ENCODE data around the gene HEATR5A.
"Not testable (repeated sequence)": the region's sequence is repeated elsewhere in the genome, so short reads cannot be mapped to it uniquely, and the experiment has no call there.

Gene HEATR5A

DNA sequence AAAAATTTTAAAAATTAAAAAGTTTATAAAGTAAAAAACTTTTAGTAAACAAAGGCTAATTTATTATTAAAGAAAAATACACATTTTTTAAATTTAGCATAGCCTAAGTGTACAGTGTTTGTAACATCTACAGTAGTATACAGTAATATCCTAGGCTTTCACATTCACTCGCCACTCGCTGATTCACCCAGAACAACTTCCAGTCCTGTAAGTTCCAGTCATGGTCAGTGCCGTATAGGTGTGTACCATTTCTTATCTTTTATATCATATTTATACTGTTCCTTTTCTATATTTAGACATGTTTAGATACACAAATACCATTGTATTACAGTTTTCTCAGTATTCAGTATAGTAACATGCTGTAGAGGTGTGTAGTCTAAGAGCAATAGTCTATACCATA is 28.9 kb downstream of the HEATR5A start:
- no peak for DNase-seq
- no peaks in the 10 kb centered on the region for H3K9me3 ChIP-seq (ENCODE audit: control insufficient read depth, low read length)
- no peaks in the 10 kb centered on the region for H3K27me3 ChIP-seq (replicated peaks; ENCODE audit: control insufficient read depth, insufficient read depth, low read length, poor library complexity, severe bottlenecking)
- no peak overlapping the region for H3K4me3 ChIP-seq (ENCODE audit: insufficient read depth, low read depth, low read length, poor library complexity, severe bottlenecking)
- H3K27ac ChIP-seq (ENCODE audit: insufficient read depth, low read length, poor library complexity, severe bottlenecking): no peak overlapping the region
- no peaks in the 10 kb centered on the region for H3K4me1 ChIP-seq (ENCODE audit: control insufficient read depth, insufficient read depth, low read length, poor library complexity, severe bottlenecking)
- H3K36me3 ChIP-seq (ENCODE audit: control insufficient read depth, insufficient read depth, low read length): peaks cover 2% of the 10 kb centered on the region

- Histone ChIP-seq H3K9me3 (ENCODE audit: control insufficient read depth, low read length) (no peaks in the 10 kb centered on the region), H3K36me3 (ENCODE audit: control insufficient read depth, insufficient read depth, low read length) (peaks cover 4% of the 10 kb centered on the region), H3K27ac (ENCODE audit: insufficient read depth, low read length, poor library complexity, severe bottlenecking) (no peak overlapping the region), H3K27me3 (replicated peaks; ENCODE audit: control insufficient read depth, insufficient read depth, low read length, poor library complexity, severe bottlenecking) (no peaks in the 10 kb centered on the region), H3K4me1 (ENCODE audit: control insufficient read depth, insufficient read depth, low read length, poor library complexity, severe bottlenecking) (no peaks in the 10 kb centered on the region), H3K4me3 (ENCODE audit: insufficient read depth, low read depth, low read length, poor library complexity, severe bottlenecking) (no peak overlapping the region)
- DNase-seq: no peak
These were observed 30.4 kb downstream of the HEATR5A start for GRCh38 chr14:31389946-31390345.

GRCh38 chr14:31388687-31389413 is 31.5 kb downstream of the HEATR5A start:
- H3K9me3 ChIP-seq (ENCODE audit: control insufficient read depth, low read length): no peaks in the 10 kb centered on the region
- H3K27ac ChIP-seq (ENCODE audit: insufficient read depth, low read length, poor library complexity, severe bottlenecking): no peak overlapping the region
- no peak for DNase-seq
- H3K27me3 ChIP-seq (replicated peaks; ENCODE audit: control insufficient read depth, insufficient read depth, low read length, poor library complexity, severe bottlenecking): no peaks in the 10 kb centered on the region
- H3K4me3 ChIP-seq (ENCODE audit: insufficient read depth, low read depth, low read length, poor library complexity, severe bottlenecking): no peak overlapping the region
- no peaks in the 10 kb centered on the region for H3K4me1 ChIP-seq (ENCODE audit: control insufficient read depth, insufficient read depth, low read length, poor library complexity, severe bottlenecking)
- peaks cover 4% of the 10 kb centered on the region for H3K36me3 ChIP-seq (ENCODE audit: control insufficient read depth, insufficient read depth, low read length)

GRCh38 chr14:31387091-31387490 is 33.3 kb downstream of the HEATR5A start:
- Histone ChIP-seq H3K4me1 (ENCODE audit: control insufficient read depth, insufficient read depth, low read length, poor library complexity, severe bottlenecking) (no peaks in the 10 kb centered on the region), H3K4me3 (ENCODE audit: insufficient read depth, low read depth, low read length, poor library complexity, severe bottlenecking) (no peak overlapping the region), H3K27me3 (replicated peaks; ENCODE audit: control insufficient read depth, insufficient read depth, low read length, poor library complexity, severe bottlenecking) (no peaks in the 10 kb centered on the region), H3K36me3 (ENCODE audit: control insufficient read depth, insufficient read depth, low read length) (peaks cover 4% of the 10 kb centered on the region), H3K9me3 (ENCODE audit: control insufficient read depth, low read length) (no peaks in the 10 kb centered on the region), H3K27ac (ENCODE audit: insufficient read depth, low read length, poor library complexity, severe bottlenecking) (no peak overlapping the region)
- DNase-seq: no peak

DNA sequence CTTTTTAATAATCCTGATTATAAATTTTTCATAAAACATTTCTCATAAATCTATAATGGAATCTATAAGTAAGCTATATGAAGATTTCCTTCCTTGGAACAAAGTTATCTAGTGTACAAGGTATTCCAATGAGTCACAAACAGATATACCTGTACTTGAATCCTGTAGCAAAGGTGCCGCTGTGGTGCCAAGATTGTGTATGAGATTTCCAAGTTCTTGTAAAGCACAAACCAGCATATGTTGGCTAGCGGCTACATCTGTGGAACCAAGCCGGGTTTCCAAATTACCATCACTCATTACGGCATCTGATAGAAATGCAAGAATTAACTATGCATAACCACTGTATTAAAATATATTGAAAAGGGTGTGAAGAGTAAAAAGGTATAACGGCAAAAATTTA is 34.1 kb downstream of the HEATR5A start:
- Histone ChIP-seq H3K4me1 (ENCODE audit: control insufficient read depth, insufficient read depth, low read length, poor library complexity, severe bottlenecking) (no peaks in the 10 kb centered on the region), H3K9me3 (ENCODE audit: control insufficient read depth, low read length) (no peaks in the 10 kb centered on the region), H3K27me3 (replicated peaks; ENCODE audit: control insufficient read depth, insufficient read depth, low read length, poor library complexity, severe bottlenecking) (no peaks in the 10 kb centered on the region), H3K27ac (ENCODE audit: insufficient read depth, low read length, poor library complexity, severe bottlenecking) (no peak overlapping the region), H3K36me3 (ENCODE audit: control insufficient read depth, insufficient read depth, low read length) (peaks cover 11% of the 10 kb centered on the region), H3K4me3 (ENCODE audit: insufficient read depth, low read depth, low read length, poor library complexity, severe bottlenecking) (no peak overlapping the region)
- no peak for DNase-seq

- no peak overlapping the region for H3K27ac ChIP-seq (ENCODE audit: insufficient read depth, low read length, poor library complexity, severe bottlenecking)
- H3K9me3 ChIP-seq (ENCODE audit: control insufficient read depth, low read length): no peaks in the 10 kb centered on the region
- DNase-seq: no peak
- no peak overlapping the region for H3K4me3 ChIP-seq (ENCODE audit: insufficient read depth, low read depth, low read length, poor library complexity, severe bottlenecking)
- peaks cover 12% of the 10 kb centered on the region for H3K36me3 ChIP-seq (ENCODE audit: control insufficient read depth, insufficient read depth, low read length)
- no peaks in the 10 kb centered on the region for H3K27me3 ChIP-seq (replicated peaks; ENCODE audit: control insufficient read depth, insufficient read depth, low read length, poor library complexity, severe bottlenecking)
- no peaks in the 10 kb centered on the region for H3K4me1 ChIP-seq (ENCODE audit: control insufficient read depth, insufficient read depth, low read length, poor library complexity, severe bottlenecking)
These were observed 38.1 kb downstream of the HEATR5A start for GRCh38 chr14:31382221-31382620.

DNA sequence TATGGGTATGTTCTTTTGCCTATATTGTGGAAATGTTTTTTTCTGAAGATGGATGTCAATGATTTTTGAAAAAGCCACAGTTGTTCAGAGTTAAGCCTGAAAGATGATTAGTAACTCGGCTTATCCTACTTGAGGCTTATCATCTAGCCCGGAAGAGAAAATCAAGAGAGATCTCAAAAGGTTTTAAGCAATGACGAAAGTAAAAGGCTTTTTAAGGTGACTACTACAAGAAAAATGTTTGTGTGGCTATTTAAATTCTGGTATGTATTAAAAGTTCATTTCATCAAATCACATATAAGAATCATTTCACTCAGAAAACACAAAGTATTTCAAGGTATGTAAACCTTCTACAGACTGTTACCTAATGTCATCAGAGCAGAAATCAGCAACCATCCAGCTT is 40.2 kb downstream of the HEATR5A start:
- no peak for DNase-seq
- no peak overlapping the region for H3K4me3 ChIP-seq (ENCODE audit: insufficient read depth, low read depth, low read length, poor library complexity, severe bottlenecking)
- no peak overlapping the region for H3K27ac ChIP-seq (ENCODE audit: insufficient read depth, low read length, poor library complexity, severe bottlenecking)
- no peaks in the 10 kb centered on the region for H3K4me1 ChIP-seq (ENCODE audit: control insufficient read depth, insufficient read depth, low read length, poor library complexity, severe bottlenecking)
- no peaks in the 10 kb centered on the region for H3K9me3 ChIP-seq (ENCODE audit: control insufficient read depth, low read length)
- H3K36me3 ChIP-seq (ENCODE audit: control insufficient read depth, insufficient read depth, low read length): peaks cover 8% of the 10 kb centered on the region
- no peaks in the 10 kb centered on the region for H3K27me3 ChIP-seq (replicated peaks; ENCODE audit: control insufficient read depth, insufficient read depth, low read length, poor library complexity, severe bottlenecking)

GRCh38 chr14:31379125-31379947 is 41.0 kb downstream of the HEATR5A start:
- not testable (repeated sequence) for H3K36me3 ChIP-seq (ENCODE audit: control insufficient read depth, insufficient read depth, low read length); H3K27ac ChIP-seq (ENCODE audit: insufficient read depth, low read length, poor library complexity, severe bottlenecking)

GRCh38 chr14:31377433-31377832 is 42.9 kb downstream of the HEATR5A start:
- H3K4me3 ChIP-seq (ENCODE audit: insufficient read depth, low read depth, low read length, poor library complexity, severe bottlenecking): no peak overlapping the region
- DNase-seq: no peak
- H3K27me3 ChIP-seq (replicated peaks; ENCODE audit: control insufficient read depth, insufficient read depth, low read length, poor library complexity, severe bottlenecking): no peaks in the 10 kb centered on the region
- peaks cover 8% of the 10 kb centered on the region for H3K36me3 ChIP-seq (ENCODE audit: control insufficient read depth, insufficient read depth, low read length)
- H3K4me1 ChIP-seq (ENCODE audit: control insufficient read depth, insufficient read depth, low read length, poor library complexity, severe bottlenecking): no peaks in the 10 kb centered on the region
- no peak overlapping the region for H3K27ac ChIP-seq (ENCODE audit: insufficient read depth, low read length, poor library complexity, severe bottlenecking)
- no peaks in the 10 kb centered on the region for H3K9me3 ChIP-seq (ENCODE audit: control insufficient read depth, low read length)

More at GRCh38 chr14:31379125-31379947, 41.0 kb downstream of the HEATR5A start:
- DNase-seq; H3K4me3 ChIP-seq (ENCODE audit: insufficient read depth, low read depth, low read length, poor library complexity, severe bottlenecking); H3K4me1 ChIP-seq (ENCODE audit: control insufficient read depth, insufficient read depth, low read length, poor library complexity, severe bottlenecking); H3K9me3 ChIP-seq (ENCODE audit: control insufficient read depth, low read length); H3K27me3 ChIP-seq (replicated peaks; ENCODE audit: control insufficient read depth, insufficient read depth, low read length, poor library complexity, severe bottlenecking): not testable (repeated sequence)

- H3K9me3 ChIP-seq (ENCODE audit: control insufficient read depth, low read length): no peaks in the 10 kb centered on the region
- no peaks in the 10 kb centered on the region for H3K36me3 ChIP-seq (ENCODE audit: control insufficient read depth, insufficient read depth, low read length)
- no peak for DNase-seq
- no peak overlapping the region for H3K27ac ChIP-seq (ENCODE audit: insufficient read depth, low read length, poor library complexity, severe bottlenecking)
- H3K4me1 ChIP-seq (ENCODE audit: control insufficient read depth, insufficient read depth, low read length, poor library complexity, severe bottlenecking): no peaks in the 10 kb centered on the region
- no peak overlapping the region for H3K4me3 ChIP-seq (ENCODE audit: insufficient read depth, low read depth, low read length, poor library complexity, severe bottlenecking)
- H3K27me3 ChIP-seq (replicated peaks; ENCODE audit: control insufficient read depth, insufficient read depth, low read length, poor library complexity, severe bottlenecking): no peaks in the 10 kb centered on the region
These were observed 48.7 kb downstream of the HEATR5A start for GRCh38 chr14:31371646-31372045.
